Stimulated activated CD8-positive, alpha-beta memory T cell treated with anti-CD3 and anti-CD28 coated beads, Interleukin-7, amount 100 ng/mL, for 48 hours (primary cell): ENCODE data around the gene ATP1A4.
A peak's percentile ranks its signal among the peaks of the same experiment; 100 is the strongest.

Experiments used
- DNase-seq, 2 donors: peaks; one replicate each; pipeline ENCODE4 v3.0.0-alpha.2; 2020; ENCODE audit warnings: low read depth in 1 of 2; ENCODE audit errors: extremely low read depth in 1 of 2

The ATP1A4 gene

DNA sequence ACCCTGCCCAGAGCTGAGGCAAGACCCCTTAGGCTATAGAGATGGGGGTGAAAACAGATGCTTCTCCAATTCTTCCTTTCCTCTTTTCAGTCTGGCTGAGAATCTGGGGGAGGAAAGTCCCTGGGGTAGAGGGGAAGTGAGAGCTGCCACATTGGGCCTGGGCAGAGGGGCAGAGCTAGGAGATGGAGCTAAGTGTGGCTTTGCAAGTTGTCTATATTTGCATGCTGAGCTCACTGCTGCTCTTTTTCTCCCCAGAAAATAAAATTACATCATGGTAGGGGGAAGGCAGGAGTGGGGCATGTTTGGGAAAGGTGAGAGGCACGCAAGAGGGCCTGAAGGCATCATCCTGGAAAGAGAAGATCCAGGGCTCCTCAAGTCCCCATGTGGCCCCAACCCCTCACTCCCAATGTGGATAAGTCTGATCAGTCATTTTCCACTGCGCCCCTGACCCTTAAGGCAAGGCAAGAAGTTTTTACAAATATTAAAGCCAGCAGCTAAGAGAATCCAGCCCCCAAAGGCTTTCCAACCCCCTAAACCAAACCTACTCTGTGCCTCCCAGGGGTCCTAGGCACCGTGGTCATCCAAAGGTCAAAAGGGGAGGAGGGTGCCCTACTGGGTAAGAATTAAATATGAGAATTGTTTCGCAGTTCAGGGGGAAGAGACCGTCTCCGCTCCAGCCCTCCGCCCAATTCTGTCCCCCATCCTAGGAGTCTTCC is 53.3 kb downstream of the ATP1A4 start:
- DNase-seq, result no peak

DNA sequence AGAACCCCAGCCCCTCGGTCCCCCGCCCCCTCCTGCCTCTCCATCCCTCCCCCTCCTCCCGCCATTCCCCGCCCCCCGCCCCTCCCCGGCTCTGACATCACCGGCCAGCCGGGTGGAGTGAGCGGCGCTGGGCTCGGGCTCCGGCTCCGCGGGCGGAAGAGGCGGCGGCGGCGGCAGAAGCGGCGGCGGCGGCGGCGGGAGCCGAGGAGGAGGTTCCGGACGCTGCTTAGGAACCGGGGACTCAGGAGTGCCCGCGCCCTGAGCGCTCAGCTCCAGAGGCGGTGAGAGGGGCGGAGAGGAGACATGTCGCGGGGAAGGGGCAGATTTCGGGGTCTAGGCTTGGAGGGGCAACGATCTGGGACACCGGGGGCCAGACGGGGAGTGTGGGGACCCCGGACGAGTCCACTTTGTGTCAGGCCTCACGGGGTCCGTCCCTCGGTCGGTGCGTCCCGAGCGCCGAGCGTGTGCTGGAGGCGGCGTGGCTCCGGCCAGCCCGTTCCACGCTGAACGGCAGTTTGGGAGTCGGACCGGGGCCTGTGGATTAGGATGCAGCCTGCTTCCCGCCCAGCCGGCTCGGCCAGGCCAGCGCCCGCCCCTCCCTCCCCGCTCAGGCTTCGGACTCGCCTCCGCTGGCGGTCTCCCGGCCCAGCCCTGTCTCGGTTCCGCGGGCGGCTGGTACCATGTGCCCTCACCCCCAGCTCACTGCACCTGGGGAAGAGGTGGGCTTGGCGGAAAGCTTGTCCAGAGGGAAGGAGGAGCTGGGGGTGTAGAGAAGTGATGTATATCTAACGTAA is 54.0 kb downstream of the ATP1A4 start, which contains the start of gene PEA15:
Gene PEA15, plus strand, starts transcription at position 143 of the 794 bp plus-strand sequence. CDS start 6,161 bp downstream, outside the sequence.
- peak; percentile 53 to 60 for DNase-seq

- DNase-seq, result peak; percentile 22 to 47
Observed at GRCh38 chr1:160206036-160206389, 54.6 kb downstream of the ATP1A4 start.

- DNase-seq, result no peak
Observed at GRCh38 chr1:160206421-160207117, 55.2 kb downstream of the ATP1A4 start.

GRCh38 chr1:160207118-160207650 is 55.8 kb downstream of the ATP1A4 start:
- no peak for DNase-seq

- no peak for DNase-seq
Observed at GRCh38 chr1:160207771-160208556, 56.6 kb downstream of the ATP1A4 start.

DNA sequence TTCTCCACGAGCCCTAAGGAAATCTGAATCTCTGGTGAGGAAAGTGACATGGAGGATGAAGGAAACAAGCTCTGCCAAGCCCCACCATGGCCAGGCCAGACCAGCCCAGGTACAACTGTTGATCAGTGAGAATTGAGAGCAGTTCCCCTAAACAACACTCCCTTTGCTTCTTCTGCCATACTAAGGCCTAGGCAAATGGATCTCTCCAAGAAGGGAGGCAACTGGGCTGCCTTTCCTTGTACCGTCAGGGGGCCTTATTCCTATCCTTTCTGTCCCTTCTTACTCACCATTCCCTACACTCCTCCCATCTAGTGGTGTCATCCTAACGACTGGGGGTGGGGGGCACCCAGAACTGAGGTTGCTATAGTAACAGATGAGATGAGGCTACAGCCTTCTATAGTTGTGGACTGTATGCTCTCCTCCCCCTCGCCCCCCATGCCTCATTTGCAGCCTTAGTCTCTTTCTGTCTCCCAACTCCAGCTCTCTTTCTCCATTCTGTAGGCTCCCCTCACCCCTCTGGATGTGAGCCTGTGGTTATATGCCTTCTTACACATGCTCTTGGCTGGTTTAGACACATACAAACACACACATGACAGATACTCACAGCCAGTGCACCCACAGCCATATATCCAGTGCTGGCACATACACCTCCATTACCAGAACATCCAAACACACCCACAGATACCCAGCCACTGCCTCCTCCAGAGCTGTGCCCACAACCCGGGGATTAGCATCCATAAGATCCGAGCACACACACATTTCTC is 57.3 kb downstream of the ATP1A4 start:
- no peak for DNase-seq

GRCh38 chr1:160209321-160210046 is 58.1 kb downstream of the ATP1A4 start:
- DNase-seq, result no peak

DNA sequence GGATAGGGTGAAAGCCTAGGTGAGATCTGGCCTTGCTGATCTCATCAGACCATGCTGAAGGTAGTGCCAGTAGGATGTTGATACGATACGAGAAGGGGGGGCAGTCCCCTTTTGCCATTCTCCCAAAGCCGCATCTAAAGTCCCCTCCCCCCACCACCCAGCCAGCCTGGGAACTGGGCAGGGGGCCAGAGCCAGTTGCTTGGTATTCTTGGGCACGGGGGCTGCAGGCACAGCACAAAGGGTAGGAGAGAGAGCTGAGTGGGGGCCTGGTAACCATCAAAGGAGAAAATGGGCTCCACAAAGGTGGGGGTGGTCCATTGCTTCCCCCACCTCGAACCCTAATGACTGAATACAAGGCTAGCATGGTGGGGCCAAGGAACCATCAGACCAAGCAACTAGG is 59.2 kb downstream of the ATP1A4 start:
- DNase-seq, result no peak

DNA sequence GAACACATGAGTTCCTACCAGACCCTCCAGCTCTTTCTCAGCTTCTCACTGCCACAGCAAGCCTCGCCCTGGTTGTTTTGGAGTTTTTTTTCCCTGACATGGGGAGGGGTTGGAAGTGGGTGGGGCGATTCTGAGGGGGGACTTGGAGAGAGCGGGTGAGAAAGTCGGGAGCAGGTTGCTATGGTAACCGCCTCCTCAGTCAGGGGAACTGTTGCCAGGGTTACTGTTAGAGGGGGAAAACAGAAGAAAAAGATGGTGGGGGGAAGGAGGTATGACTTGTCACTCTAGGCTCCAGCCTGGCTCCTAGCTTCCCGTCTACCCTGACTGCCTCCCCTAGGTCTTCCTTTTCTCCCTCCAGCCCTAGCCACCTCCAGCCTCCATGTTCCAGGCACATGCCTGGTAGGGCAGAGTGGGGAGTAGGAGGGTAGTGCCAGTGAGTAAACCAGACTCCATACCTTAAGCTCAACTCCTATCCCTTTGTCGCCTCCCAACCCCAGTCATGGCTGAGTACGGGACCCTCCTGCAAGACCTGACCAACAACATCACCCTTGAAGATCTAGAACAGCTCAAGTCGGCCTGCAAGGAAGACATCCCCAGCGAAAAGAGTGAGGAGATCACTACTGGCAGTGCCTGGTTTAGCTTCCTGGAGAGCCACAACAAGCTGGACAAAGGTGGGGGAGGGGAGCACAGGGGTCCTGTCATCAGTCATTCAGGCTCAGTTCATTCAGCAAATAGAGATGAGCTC is 59.8 kb downstream of the ATP1A4 start:
- no peak for DNase-seq

DNA sequence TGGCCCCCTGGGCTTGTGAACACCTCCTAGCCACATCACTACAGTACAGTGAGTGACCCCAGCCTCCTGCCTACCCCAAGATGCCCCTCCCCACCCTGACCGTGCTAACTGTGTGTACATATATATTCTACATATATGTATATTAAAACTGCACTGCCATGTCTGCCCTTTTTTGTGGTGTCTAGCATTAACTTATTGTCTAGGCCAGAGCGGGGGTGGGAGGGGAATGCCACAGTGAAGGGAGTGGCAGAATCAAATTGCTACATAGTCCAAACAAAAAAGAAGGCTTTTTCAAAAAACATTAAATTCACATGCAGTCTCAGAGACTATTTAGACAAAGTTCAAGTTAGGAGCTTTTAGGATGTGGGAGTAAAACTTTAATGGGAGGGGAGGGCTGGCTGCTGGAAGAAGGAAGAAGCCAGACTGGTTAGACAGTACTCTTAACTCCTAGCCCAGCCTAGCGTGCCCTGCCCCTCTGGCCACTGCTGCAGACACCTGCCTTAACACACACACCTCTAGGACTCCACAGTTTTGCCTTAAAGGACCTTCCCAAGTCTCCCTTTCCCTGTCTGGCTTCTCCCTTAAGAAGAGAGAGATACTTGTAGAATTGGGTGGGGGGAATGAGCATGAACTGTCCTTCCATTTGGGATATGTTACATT is 63.2 kb downstream of the ATP1A4 start:
- DNase-seq, result no peak

- DNase-seq, result no peak
Observed at GRCh38 chr1:160216301-160216700, 64.9 kb downstream of the ATP1A4 start.

- no peak for DNase-seq
Observed at GRCh38 chr1:160217481-160218051, 66.2 kb downstream of the ATP1A4 start.

GRCh38 chr1:160219062-160219929 is 67.9 kb downstream of the ATP1A4 start:
- no peak for DNase-seq

DNA sequence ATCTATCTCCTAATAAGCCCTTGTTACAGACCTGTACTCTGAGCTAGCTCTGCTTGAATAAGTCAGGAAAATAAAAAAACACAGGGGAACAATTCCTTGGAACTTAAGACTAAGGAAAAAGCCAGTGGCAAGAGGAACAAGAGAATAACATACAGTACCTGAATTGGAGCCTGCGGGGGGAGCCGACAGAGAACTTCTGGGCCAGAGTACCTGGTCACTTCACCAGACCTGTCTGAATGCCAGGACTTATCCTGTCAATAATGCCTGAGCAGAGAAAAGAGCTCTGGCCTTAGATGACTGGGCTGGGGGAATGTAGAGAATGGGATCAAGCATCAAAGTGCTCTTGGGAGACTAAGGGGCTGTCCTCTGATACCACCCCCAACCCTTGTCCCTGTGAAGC is 68.9 kb downstream of the ATP1A4 start:
- DNase-seq, result no peak

GRCh38 chr1:160221089-160221488 is 69.7 kb downstream of the ATP1A4 start:
- DNase-seq, result no peak

GRCh38 chr1:160222546-160222945 is 71.1 kb downstream of the ATP1A4 start:
- no peak for DNase-seq
